Activated CD8-positive, alpha-beta memory T cell treated with anti-CD3 and anti-CD28 coated beads, Interleukin-2, amount 10 ng/mL, durations not matched to agents 7 days and 5 days (primary cell): ENCODE results near the gene PPP1R3E. TPM values are rescaled to one million over a fixed set of nuclear protein-coding genes. Genes with fewer than 3 reads are reported as not detected.

Experiments used
- ATAC-seq: fragments of 150-1000 bp; cut with Tn5 transposase; one replicate; pipeline ENCODE4 v1.10.0; 2021; ENCODE audit warnings: moderate library complexity
- CTCF ChIA-PET: fragments of 350-600 bp; sonication (Branson Sonifier 250); formaldehyde crosslinking; loops from one replicate; lab custom pipeline; 2021; ENCODE audit warnings: antibody characterized with exemption; lab: Charles Lee
- DNase-seq: peaks from one replicate; pipeline ENCODE4 v3.0.0-alpha.2; 2020
- H3K27ac Mint-ChIP-seq: one replicate; pipeline ENCODE4 v1.8.0; 2021; ENCODE audit warnings: mild to moderate bottlenecking, mixed read lengths
- H3K27me3 Mint-ChIP-seq: one replicate; pipeline ENCODE4 v1.8.0; 2021; ENCODE audit warnings: mixed read lengths
- H3K36me3 Mint-ChIP-seq: one replicate; pipeline ENCODE4 v1.8.0; 2021; ENCODE audit warnings: mild to moderate bottlenecking, mixed read lengths
- H3K4me1 Mint-ChIP-seq: one replicate; pipeline ENCODE4 v1.8.0; 2021; ENCODE audit warnings: mixed read lengths
- H3K4me3 Mint-ChIP-seq: one replicate; pipeline ENCODE4 v1.8.0; 2021; ENCODE audit warnings: mild to moderate bottlenecking, moderate library complexity, mixed read lengths
- H3K9me3 Mint-ChIP-seq: one replicate; pipeline ENCODE4 v1.8.0; 2022; ENCODE audit warnings: low read depth, mixed read lengths
- total RNA-seq, 2 experiments: library from RNA; stranded (reverse); gene quantifications; one replicate each; pipeline ENCODE4 v1.2.3, GENCODE V29; 2021

PPP1R3E gene
- total RNA-seq, 2 experiments from 2014 or later, result 22.0 to 27.4 TPM

- Mint-ChIP-seq H3K36me3 (peaks cover 26% of the 10 kb centered on the region), H3K9me3 (no peaks in the 10 kb centered on the region), H3K4me1 (peaks cover 32% of the 10 kb centered on the region), H3K27me3 (no peaks in the 10 kb centered on the region), H3K4me3 (peak overlapping the region; percentile 91), H3K27ac (peak overlapping the region; percentile 94)
- ATAC-seq, result no peak
- DNase-seq, result no peak
- CTCF ChIA-PET, result interaction anchor here (0.9 to 10.7 kb wide), 15 partner anchors 9 to 251 kb away, joined by 3 to 119 read pairs (median 5); partner anchors contain the start of genes ACIN1, BCL2L2, C14orf119 and HOMEZ
Observed at GRCh38 chr14:23319746-23320583, 17.3 kb upstream of the PPP1R3E start.

- peaks cover 3% of the 10 kb centered on the region for H3K27me3 Mint-ChIP-seq
- H3K4me3 Mint-ChIP-seq, result no peak overlapping the region
- DNase-seq (no peak), ATAC-seq (no peak)
- H3K9me3 Mint-ChIP-seq, result no peaks in the 10 kb centered on the region
- H3K36me3 Mint-ChIP-seq, result peaks cover 3% of the 10 kb centered on the region
- CTCF ChIA-PET, result no interaction called here
- H3K4me1 Mint-ChIP-seq, result peaks cover 13% of the 10 kb centered on the region
- H3K27ac Mint-ChIP-seq, result no peak overlapping the region
Observed at GRCh38 chr14:23316300-23316699, 13.6 kb upstream of the PPP1R3E start.

- CTCF ChIA-PET, result interaction anchor here (1.1 kb wide), 1 partner anchor 8 kb away, joined by 4 read pairs; no protein-coding TSS in a partner anchor
- Mint-ChIP-seq H3K4me1 (peaks cover 12% of the 10 kb centered on the region), H3K4me3 (no peak overlapping the region), H3K27ac (no peak overlapping the region), H3K27me3 (peaks cover 16% of the 10 kb centered on the region), H3K36me3 (no peaks in the 10 kb centered on the region), H3K9me3 (no peaks in the 10 kb centered on the region)
- DNase-seq (no peak), ATAC-seq (no peak)
Observed at GRCh38 chr14:23310546-23310945, 7.9 kb upstream of the PPP1R3E start.

- H3K4me1 Mint-ChIP-seq, result peaks cover 12% of the 10 kb centered on the region
- H3K36me3 Mint-ChIP-seq, result no peaks in the 10 kb centered on the region
- no peaks in the 10 kb centered on the region for H3K9me3 Mint-ChIP-seq
- CTCF ChIA-PET, result no interaction called here
- DNase-seq (peak; percentile 32), ATAC-seq (no peak)
- H3K27me3 Mint-ChIP-seq, result peaks cover 21% of the 10 kb centered on the region
- H3K4me3 Mint-ChIP-seq, result no peak overlapping the region
- H3K27ac Mint-ChIP-seq, result no peak overlapping the region
Observed at GRCh38 chr14:23308721-23309445, 6.2 kb upstream of the PPP1R3E start.

- CTCF ChIA-PET, result interaction anchor here (0.6 to 1.8 kb wide), 4 partner anchors 12 to 187 kb away, joined by 3 to 4 read pairs (median 3); partner anchors contain the start of gene PABPN1
- peaks cover 16% of the 10 kb centered on the region for H3K4me1 Mint-ChIP-seq
- H3K4me3 Mint-ChIP-seq, result no peak overlapping the region
- no peaks in the 10 kb centered on the region for H3K9me3 Mint-ChIP-seq
- H3K27ac Mint-ChIP-seq, result no peak overlapping the region
- ATAC-seq (no peak), DNase-seq (peak; percentile 38)
- H3K36me3 Mint-ChIP-seq, result no peaks in the 10 kb centered on the region
- H3K27me3 Mint-ChIP-seq, result peaks cover 21% of the 10 kb centered on the region
Observed at GRCh38 chr14:23307687-23308644, 5.3 kb upstream of the PPP1R3E start.

- ATAC-seq (no peak), DNase-seq (no peak)
- Mint-ChIP-seq H3K9me3 (no peaks in the 10 kb centered on the region), H3K27me3 (peaks cover 18% of the 10 kb centered on the region), H3K36me3 (peaks cover 2% of the 10 kb centered on the region), H3K4me3 (peak overlapping the region; percentile 59), H3K4me1 (peaks cover 16% of the 10 kb centered on the region), H3K27ac (peak overlapping the region; percentile 46)
- CTCF ChIA-PET, result interaction anchor here (0.6 to 1.8 kb wide), 4 partner anchors 14 to 186 kb away, joined by 3 to 4 read pairs (median 3); partner anchors contain the start of gene PABPN1
Observed at GRCh38 chr14:23307146-23307530, 4.5 kb upstream of the PPP1R3E start.

- H3K9me3 Mint-ChIP-seq, result no peaks in the 10 kb centered on the region
- CTCF ChIA-PET, result interaction anchor here (0.6 to 8.9 kb wide), 4 partner anchors 14 to 186 kb away, joined by 3 to 119 read pairs (median 4); partner anchors contain the start of gene PABPN1
- peaks cover 2% of the 10 kb centered on the region for H3K36me3 Mint-ChIP-seq
- peak within 1 kb of the TSS; percentile 46 for H3K27ac Mint-ChIP-seq
- H3K27me3 Mint-ChIP-seq, result peaks cover 18% of the 10 kb centered on the region
- DNase-seq, result peak; percentile 61
- peak within 1 kb of the TSS; percentile 59 for H3K4me3 Mint-ChIP-seq
- ATAC-seq, result no peak
- H3K4me1 Mint-ChIP-seq, result peaks cover 16% of the 10 kb centered on the region
Observed at GRCh38 chr14:23306412-23307145, 3.9 kb upstream of the PPP1R3E start, which contains the start of gene BCL2L2. TSS of gene BCL2L2 (plus strand) at chr14:23306833. CDS start at chr14:23307768, 935 bp downstream.

- DNase-seq (no peak), ATAC-seq (peak; percentile 25)
- Mint-ChIP-seq H3K4me1 (peaks cover 25% of the 10 kb centered on the region), H3K9me3 (no peaks in the 10 kb centered on the region), H3K36me3 (peaks cover 18% of the 10 kb centered on the region), H3K4me3 (peak overlapping the region; percentile 96), H3K27ac (peak overlapping the region; percentile 92), H3K27me3 (peaks cover 12% of the 10 kb centered on the region)
- CTCF ChIA-PET, result interaction anchor here (1.0 to 8.9 kb wide), 11 partner anchors 10 to 244 kb away, joined by 3 to 119 read pairs (median 5); partner anchors contain the start of genes HOMEZ and PABPN1
Observed at GRCh38 chr14:23301969-23302289, 730 bp downstream of the PPP1R3E start.

- Mint-ChIP-seq H3K4me3 (peak overlapping the region; percentile 96), H3K4me1 (peaks cover 25% of the 10 kb centered on the region), H3K36me3 (peaks cover 18% of the 10 kb centered on the region), H3K27ac (peak overlapping the region; percentile 92), H3K9me3 (no peaks in the 10 kb centered on the region), H3K27me3 (peaks cover 12% of the 10 kb centered on the region)
- DNase-seq (peak; percentile 98), ATAC-seq (peak; percentile 85)
- CTCF ChIA-PET, result interaction anchor here (0.6 to 8.9 kb wide), 12 partner anchors 9 to 243 kb away, joined by 3 to 119 read pairs (median 5); partner anchors contain the start of genes CEBPE, HOMEZ and PABPN1
Observed at GRCh38 chr14:23301288-23301968, 1.2 kb downstream of the PPP1R3E start.

- DNase-seq (peak; percentile 43), ATAC-seq (no peak)
- CTCF ChIA-PET, result interaction anchor here (0.6 to 8.9 kb wide), 11 partner anchors 9 to 243 kb away, joined by 3 to 119 read pairs (median 4); partner anchors contain the start of genes CEBPE, HOMEZ and PABPN1
- Mint-ChIP-seq H3K27ac (peak overlapping the region; percentile 92), H3K27me3 (peaks cover 5% of the 10 kb centered on the region), H3K4me1 (peaks cover 18% of the 10 kb centered on the region), H3K4me3 (peak overlapping the region; percentile 96), H3K36me3 (peaks cover 18% of the 10 kb centered on the region), H3K9me3 (no peaks in the 10 kb centered on the region)
Observed at GRCh38 chr14:23300687-23301223, 1.9 kb downstream of the PPP1R3E start.
